ENCODE data around the gene RRAGA. TPM values are rescaled to one million over a fixed set of nuclear protein-coding genes. Genes with fewer than 3 reads are reported as not detected.
"Not testable (repeated sequence)": the region's sequence is repeated elsewhere in the genome, so short reads cannot be mapped to it uniquely, and the experiment has no call there.

The RRAGA gene
- total and polyA plus RNA-seq, 2 donors (not counting 3 experiments of a cell fraction or from before 2014, with no cell fraction given) = 81.2 to 88.3 TPM

- dilution Hi-C loops (cut with MboI; ENCODE audit: extremely low pct_ligation_motif_present, low sequenced_read_pairs) = no loop called here
- H3K4me1 ChIP-seq (ENCODE audit: control insufficient read depth, extremely low read depth, insufficient read depth, low read length) = no peaks in the 10 kb centered on the region
- H3K36me3 ChIP-seq (ENCODE audit: control insufficient read depth in 2 of 2, extremely low read depth in 1 of 2, insufficient read depth in 2 of 2, low read length in 2 of 2) = no peaks in the 10 kb centered on the region
- no peak overlapping the region for H3K4me3 ChIP-seq (replicated peaks in 1 of 3; ENCODE audit: insufficient read depth in 1 of 3, low read depth in 1 of 3, low read length in 3 of 3)
- BruUV-seq (replicated peaks) = no TSS peak
- no peak for FAIRE-seq
- no peak overlapping the region for H3K27ac ChIP-seq (ENCODE audit: insufficient read depth, low read depth, low read length)
- no peak overlapping the region for H3K9ac ChIP-seq (replicated peaks; ENCODE audit: extremely low read depth, insufficient read depth, low read length)
- no peak for DNase-seq (ENCODE audit: low read depth, low spot score)
- intact Hi-C loops (cut with micrococcal nuclease) = no loop called here
- POLR2A ChIA-PET = no interaction called here
- H3K27me3 ChIP-seq (ENCODE audit: control insufficient read depth in 2 of 2, insufficient read depth in 2 of 2, low read length in 2 of 2) = no peaks in the 10 kb centered on the region
- H3K9me3 ChIP-seq (replicated peaks; ENCODE audit: control insufficient read depth, insufficient read depth, low read length) = no peaks in the 10 kb centered on the region
- TF ChIP-seq FOS (IDR thresholded peaks at IDR 0.05; ENCODE audit: borderline replicate concordance, insufficient read depth, low read length) = no peak
- TF ChIP-seq MAX (IDR thresholded peaks at IDR 0.05; ENCODE audit: insufficient read depth, insufficient read length) = no peak
- no peak for TF ChIP-seq JUN (IDR thresholded peaks at IDR 0.05; ENCODE audit: borderline replicate concordance, insufficient read depth, insufficient read length, low read depth)
- TF ChIP-seq EZH2 (IDR thresholded peaks at IDR 0.05; ENCODE audit: borderline replicate concordance, low read depth, low read length, severe bottlenecking) = no peak
- no peak for TF ChIP-seq POLR2A (IDR thresholded peaks at IDR 0.05; ENCODE audit: low read depth, low read length)
- no peak for TF ChIP-seq MYC (IDR thresholded peaks at IDR 0.05; ENCODE audit: low read depth, low read length)
- no peak for TF ChIP-seq POLR2AphosphoS5 (IDR thresholded peaks at IDR 0.05; ENCODE audit: insufficient read depth, low read depth, low read length)
- TF ChIP-seq CTCF (IDR thresholded peaks at IDR 0.05; ENCODE audit: extremely low read depth in 1 of 2, insufficient read depth in 1 of 2, low read depth in 1 of 2, low read length in 2 of 2) = no peak
- TF ChIP-seq GATA2 (IDR thresholded peaks at IDR 0.05; ENCODE audit: insufficient read depth, insufficient read length, low read depth, low read length) = no peak
- CTCF ChIA-PET = interaction anchor here (1.9 kb wide), 1 partner anchor 1210 kb away, joined by 5 read pairs; no protein-coding TSS in a partner anchor
- no peak overlapping the region for H3K4me2 ChIP-seq (ENCODE audit: insufficient read depth, low read length)
- no peaks in the 10 kb centered on the region for H3K79me2 ChIP-seq (ENCODE audit: control insufficient read depth, insufficient read depth, low read length)
- no peaks in the 10 kb centered on the region for H4K20me1 ChIP-seq (replicated peaks; ENCODE audit: control insufficient read depth, extremely low read depth, insufficient read depth, low read length)
- H2AFZ ChIP-seq (ENCODE audit: low read depth, low read length) = no peak overlapping the region
- H3K9me1 ChIP-seq (replicated peaks; ENCODE audit: control insufficient read depth, extremely low read depth, insufficient read depth, low read length) = no peaks in the 10 kb centered on the region
Observed at GRCh38 chr9:19020886-19021455, 28.3 kb upstream of the RRAGA start.

- H3K4me2 ChIP-seq (ENCODE audit: insufficient read depth, low read length); H3K4me1 ChIP-seq (ENCODE audit: control insufficient read depth, extremely low read depth, insufficient read depth, low read length); H3K9me1 ChIP-seq (replicated peaks; ENCODE audit: control insufficient read depth, extremely low read depth, insufficient read depth, low read length); H3K9me3 ChIP-seq (replicated peaks; ENCODE audit: control insufficient read depth, insufficient read depth, low read length); BruUV-seq (replicated peaks); H3K27ac ChIP-seq (ENCODE audit: insufficient read depth, low read depth, low read length); FAIRE-seq; H3K27me3 ChIP-seq (ENCODE audit: control insufficient read depth in 2 of 2, insufficient read depth in 2 of 2, low read length in 2 of 2); H2AFZ ChIP-seq (ENCODE audit: low read depth, low read length); H3K79me2 ChIP-seq (ENCODE audit: control insufficient read depth, insufficient read depth, low read length); H3K36me3 ChIP-seq (ENCODE audit: control insufficient read depth in 2 of 2, extremely low read depth in 1 of 2, insufficient read depth in 2 of 2, low read length in 2 of 2); H3K9ac ChIP-seq (replicated peaks; ENCODE audit: extremely low read depth, insufficient read depth, low read length); H4K20me1 ChIP-seq (replicated peaks; ENCODE audit: control insufficient read depth, extremely low read depth, insufficient read depth, low read length); DNase-seq (ENCODE audit: low read depth, low spot score); dilution Hi-C loops (cut with MboI; ENCODE audit: extremely low pct_ligation_motif_present, low sequenced_read_pairs); H3K4me3 ChIP-seq (replicated peaks in 1 of 3; ENCODE audit: insufficient read depth in 1 of 3, low read depth in 1 of 3, low read length in 3 of 3); intact Hi-C loops (cut with micrococcal nuclease): not testable (repeated sequence)
- POLR2A ChIA-PET = interaction anchor here (0.6 kb wide), 1 partner anchor 865 kb away, joined by 3 read pairs; no protein-coding TSS in a partner anchor
- CTCF ChIA-PET = interaction anchor here (1.9 kb wide), 1 partner anchor 1211 kb away, joined by 5 read pairs; no protein-coding TSS in a partner anchor
Observed at GRCh38 chr9:19021649-19022048, 27.6 kb upstream of the RRAGA start.
